Measurements from ENCODE around the gene ZBTB11.
A peak's percentile ranks its signal among the peaks of the same experiment; 100 is the strongest.

ZBTB11 gene

GRCh38 chr3:101638261-101638745 is 38.6 kb downstream of the ZBTB11 start:
- no peaks in the 10 kb centered on the region for H3K9me3 ChIP-seq (ENCODE audit: control insufficient read depth, low read length)
- no peaks in the 10 kb centered on the region for H3K4me1 ChIP-seq
- H3K9ac ChIP-seq: no peak overlapping the region
- no peak for TF ChIP-seq CTCF (IDR thresholded peaks at IDR 0.05)
- no peaks in the 10 kb centered on the region for H3K79me2 ChIP-seq
- no peak overlapping the region for H2AFZ ChIP-seq
- no peak overlapping the region for H3K4me3 ChIP-seq (ENCODE audit: low read depth, low read length)
- no peaks in the 10 kb centered on the region for H3K36me3 ChIP-seq (ENCODE audit: control insufficient read depth, insufficient read depth, low read length)
- H3K27ac ChIP-seq: no peak overlapping the region
- H3K4me2 ChIP-seq (ENCODE audit: low read length): no peak overlapping the region
- H3K27me3 ChIP-seq (ENCODE audit: control insufficient read depth, insufficient read depth, low read length): no peaks in the 10 kb centered on the region

GRCh38 chr3:101637451-101637850 is 39.5 kb downstream of the ZBTB11 start:
- Histone ChIP-seq H3K9ac (no peak overlapping the region), H3K27me3 (ENCODE audit: control insufficient read depth, insufficient read depth, low read length) (no peaks in the 10 kb centered on the region), H3K79me2 (no peaks in the 10 kb centered on the region), H3K36me3 (ENCODE audit: control insufficient read depth, insufficient read depth, low read length) (no peaks in the 10 kb centered on the region), H3K4me3 (ENCODE audit: low read depth, low read length) (no peak overlapping the region), H3K9me3 (ENCODE audit: control insufficient read depth, low read length) (no peaks in the 10 kb centered on the region), H3K4me1 (no peaks in the 10 kb centered on the region), H3K27ac (no peak overlapping the region), H2AFZ (no peak overlapping the region), H3K4me2 (ENCODE audit: low read length) (no peak overlapping the region)
- TF ChIP-seq CTCF (IDR thresholded peaks at IDR 0.05): no peak

- TF ChIP-seq CTCF (IDR thresholded peaks at IDR 0.05): peak; percentile 56
- H3K9me3 ChIP-seq (ENCODE audit: control insufficient read depth, low read length): no peaks in the 10 kb centered on the region
- H3K27ac ChIP-seq: no peak overlapping the region
- no peaks in the 10 kb centered on the region for H3K36me3 ChIP-seq (ENCODE audit: control insufficient read depth, insufficient read depth, low read length)
- H3K4me3 ChIP-seq (ENCODE audit: low read depth, low read length): no peak overlapping the region
- H3K79me2 ChIP-seq: no peaks in the 10 kb centered on the region
- H3K4me2 ChIP-seq (ENCODE audit: low read length): no peak overlapping the region
- H3K4me1 ChIP-seq: no peaks in the 10 kb centered on the region
- H3K9ac ChIP-seq: no peak overlapping the region
- H3K27me3 ChIP-seq (ENCODE audit: control insufficient read depth, insufficient read depth, low read length): no peaks in the 10 kb centered on the region
- H2AFZ ChIP-seq: peak overlapping the region; percentile 63
Measured at GRCh38 chr3:101635954-101636798, 40.8 kb downstream of the ZBTB11 start.

GRCh38 chr3:101635345-101635744 is 41.6 kb downstream of the ZBTB11 start:
- no peak overlapping the region for H3K9ac ChIP-seq
- H3K27ac ChIP-seq: no peak overlapping the region
- H3K27me3 ChIP-seq (ENCODE audit: control insufficient read depth, insufficient read depth, low read length): no peaks in the 10 kb centered on the region
- no peak for TF ChIP-seq CTCF (IDR thresholded peaks at IDR 0.05)
- no peak overlapping the region for H3K4me2 ChIP-seq (ENCODE audit: low read length)
- no peak overlapping the region for H3K4me3 ChIP-seq (ENCODE audit: low read depth, low read length)
- H2AFZ ChIP-seq: no peak overlapping the region
- H3K79me2 ChIP-seq: no peaks in the 10 kb centered on the region
- no peaks in the 10 kb centered on the region for H3K4me1 ChIP-seq
- no peaks in the 10 kb centered on the region for H3K9me3 ChIP-seq (ENCODE audit: control insufficient read depth, low read length)
- no peaks in the 10 kb centered on the region for H3K36me3 ChIP-seq (ENCODE audit: control insufficient read depth, insufficient read depth, low read length)
